K562 (cell line): ENCODE data around the gene TTC39C. TPM values are rescaled to one million over a fixed set of nuclear protein-coding genes. Genes with fewer than 3 reads are reported as not detected.

ENCODE experiments used
- ATAC-seq: fragments of 200-7000 bp; cut with Tn5 transposase; 3 replicates; pipeline ENCODE4 v1.9.1; 2020; ENCODE audit warnings: moderate library complexity
- BruUV-seq: library from RNA; stranded (reverse); fragments of 400-500 nt; replicated peaks from 2 replicates; lab custom pipeline; 2021; lab: Mats Ljungman, UMichigan
- CTCF ChIA-PET: fragments of 300-600 bp; formaldehyde crosslinking; extraction: SDS; loops from one replicate; lab custom pipeline; 2021; ENCODE audit warnings: low intra/inter-chr PET ratio; lab: Yijun Ruan, JAX
- POLR2A ChIA-PET: fragments of 300-600, 350-650 bp; sonication (Branson Sonifier 250); formaldehyde crosslinking; extraction: SDS; loops from one replicate; lab custom pipeline; 2021; ENCODE audit warnings: antibody characterized with exemption, inconsistent platforms; lab: Yijun Ruan, JAX
- DNase-seq, 4 experiments: peaks; one replicate each; pipeline versions ENCODE4 v3.0.0 to v3.0.0-alpha.2; 2011 to 2018; ENCODE audit warnings: low spot score in 3 of 4, mixed read lengths in 3 of 4; ENCODE audit errors: extremely low read depth in 1 of 4
- FAIRE-seq: peaks from 2 replicates; lab custom pipeline; 2011; peaks lifted over from hg19 to GRCh38; lab: Jason Lieb, UNC
- H2AFZ ChIP-seq: 2 replicates; pipeline ENCODE4 v1.6.0; 2011; ENCODE audit warnings: low read depth, low read length, control low read depth, inconsistent platforms
- H3K27ac ChIP-seq: fragments of 200-600 bp; 3 replicates; pipeline ENCODE4 v1.8.0; 2011; ENCODE audit warnings: low read depth, mild to moderate bottlenecking, control low read depth, inconsistent platforms, low read length, moderate library complexity, mixed read lengths; ENCODE audit errors: extremely low read depth
- H3K27me3 ChIP-seq, 2 experiments: fragments of 300-600 bp in 1 of 2; 2 replicates in 1 of 2; 3 replicates in 1 of 2; pipeline versions ENCODE4 v1.6.0 to v1.8.0; 2011; ENCODE audit warnings: inconsistent platforms in 2 of 2, low read length in 2 of 2, mild to moderate bottlenecking in 1 of 2, mixed read lengths in 1 of 2, moderate library complexity in 1 of 2; ENCODE audit not compliant: control insufficient read depth in 2 of 2, insufficient read depth in 2 of 2
- H3K36me3 ChIP-seq: fragments of 300-600 bp; 3 replicates; pipeline ENCODE4 v1.8.0; 2011; ENCODE audit warnings: mild to moderate bottlenecking, low read length, inconsistent platforms; ENCODE audit not compliant: control insufficient read depth, insufficient read depth
- H3K4me1 ChIP-seq, 2 experiments: fragments of 200-600 bp in 1 of 2; replicated peaks in 1 of 2; 2 replicates in 1 of 2; 3 replicates in 1 of 2; pipeline versions ENCODE4 v1.5.1 to v1.8.0; 2011; ENCODE audit warnings: inconsistent platforms in 2 of 2, low read length in 2 of 2, mild to moderate bottlenecking in 1 of 2, mixed read lengths in 1 of 2, moderate library complexity in 1 of 2; ENCODE audit not compliant: control insufficient read depth in 2 of 2, insufficient read depth in 2 of 2
- H3K4me2 ChIP-seq: 2 replicates; pipeline ENCODE4 v1.6.1; 2011; ENCODE audit warnings: low read length, control low read depth, inconsistent platforms, mixed read lengths; ENCODE audit not compliant: insufficient read depth
- H3K4me3 ChIP-seq: fragments of 200-600 bp; sonication (generic), shearing (Covaris generic); 2 replicates; pipeline ENCODE4 v1.5.1; 2016; ENCODE audit warnings: control low read depth, inconsistent platforms
- H3K79me2 ChIP-seq: fragments of 200-600 bp; 3 replicates; pipeline ENCODE4 v1.8.0; 2011; ENCODE audit warnings: low read length, inconsistent platforms; ENCODE audit not compliant: control insufficient read depth, insufficient read depth
- H3K9ac ChIP-seq, 2 experiments: 2 replicates each; pipeline versions ENCODE4 v1.6.0 to v1.6.1; 2011; ENCODE audit warnings: low read depth in 2 of 2, low read length in 2 of 2, control low read depth in 1 of 2, inconsistent platforms in 1 of 2, mild to moderate bottlenecking in 1 of 2, mixed read lengths in 1 of 2; ENCODE audit not compliant: insufficient read depth in 1 of 2
- H3K9me1 ChIP-seq: one replicate; pipeline ENCODE4 v1.6.0; 2011; ENCODE audit warnings: inconsistent platforms, mild to moderate bottlenecking, low read length, moderate library complexity; ENCODE audit not compliant: control insufficient read depth, insufficient read depth
- H3K9me3 ChIP-seq: replicated peaks from 2 replicates; pipeline ENCODE4 v1.5.1; 2011; ENCODE audit warnings: low read depth, low read length, inconsistent platforms; ENCODE audit not compliant: control insufficient read depth, insufficient read depth
- H4K20me1 ChIP-seq: replicated peaks from 2 replicates; pipeline ENCODE4 v1.6.1; 2011; ENCODE audit warnings: low read length, inconsistent platforms, mixed read lengths; ENCODE audit not compliant: control insufficient read depth, insufficient read depth
- BCL6 ChIP-seq: fragments of 250-450 bp; sonication (Bioruptor Pico); IDR thresholded peaks from 2 replicates; pipeline ENCODE4 v1.4.0; 2020
- JUN ChIP-seq, 2 experiments: sonication (generic) in 1 of 2; formaldehyde crosslinking in 1 of 2; IDR thresholded peaks; 2 replicates each; pipeline versions ENCODE4 v1.6.1 to v1.8.0; 2012 to 2022; ENCODE audit warnings: borderline replicate concordance in 2 of 2, mild to moderate bottlenecking in 2 of 2, improper control_type of control experiment in 1 of 2, low read depth in 1 of 2, low read length in 1 of 2, missing genetic modification reagents in 1 of 2
- PURB ChIP-seq: sonication (generic); formaldehyde crosslinking; IDR thresholded peaks from 2 replicates; pipeline ENCODE4 v1.9.0; 2021; ENCODE audit warnings: low read depth, mild to moderate bottlenecking, missing genetic modification reagents
- RFX1 ChIP-seq: fragments of 450-650 bp; IDR thresholded peaks from 2 replicates; pipeline ENCODE4 v1.6.1; 2016; ENCODE audit warnings: mild to moderate bottlenecking, moderate library complexity
- ZKSCAN1 ChIP-seq: fragments of 150-350 bp; IDR thresholded peaks from 2 replicates; pipeline ENCODE4 v1.6.1; 2016; ENCODE audit warnings: low read depth, low read length
- ZNF184 ChIP-seq: sonication (generic); formaldehyde crosslinking; IDR thresholded peaks from 2 replicates; pipeline ENCODE4 v1.5.0; 2020; ENCODE audit warnings: missing genetic modification reagents
- WGBS: fragments of 100-300 bp; shearing (Covaris generic); methylation state at CpG from one replicate; pipeline ENCODE4 v1.1.6; 2016; ENCODE audit warnings: low coverage, mixed read lengths; ENCODE audit not compliant: insufficient coverage; ENCODE audit errors: missing lambda C conversion rate; 5-methylcytosine and 5-hydroxymethylcytosine counted together
- in situ Hi-C: fragments of 300-500 bp; cut with MboI; formaldehyde crosslinking; loops from 4 replicates; pipeline ENCODE4 v1.15.0; 2018; ENCODE audit warnings: inconsistent platforms, mixed read lengths
- intact Hi-C: fragments of 100-400 bp; cut with micrococcal nuclease; formaldehyde crosslinking; loops from 2 replicates; pipeline ENCODE4 v1.14.2; 2022
- polyA plus RNA-seq, 8 experiments: library from polyadenylated mRNA; depleted of rRNA in 4 of 8; stranded (reverse) in 5 of 8; unstranded in 3 of 8; fragments of >200 nt; fragmentation: Nextera tagmentation in 2 of 8; fragmentation: Illumina TruSeq in 1 of 8; extraction: Ambion mirVana in 2 of 8; extraction: Trizol in 1 of 8; gene quantifications; 2 replicates each; pipeline versions ENCODE4 v1.2.1 to v1.2.3, GENCODE V29; 2011 to 2014; ENCODE audit warnings: inconsistent platforms in 1 of 8, missing spikeins in 1 of 8
- total RNA-seq, 7 experiments: library from RNA; depleted of rRNA in 6 of 7; stranded (reverse); fragments of >200 nt in 6 of 7; fragmentation: Illumina TruSeq in 2 of 7; extraction: Trizol in 2 of 7; gene quantifications; 2 replicates each; pipeline versions ENCODE4 v1.2.1 to v1.2.3, GENCODE V29; 2011 to 2021; ENCODE audit warnings: low replicate concordance in 1 of 7
- TF ChIP-seq, protein P1 (sequence below): conservative IDR thresholded peaks from 2 replicates; pipeline ENCODE4 v1.6.1; 2011; ENCODE audit warnings: low read depth, mild to moderate bottlenecking, low read length; ENCODE audit not compliant: control insufficient read depth

TTC39C gene
- total and polyA plus RNA-seq, 9 of the 15 experiments (the other 6 are each of a cell fraction or from before 2014, with no cell fraction given): 0.01 to 0.58 (median 0.18) TPM; not detected in 5

DNA sequence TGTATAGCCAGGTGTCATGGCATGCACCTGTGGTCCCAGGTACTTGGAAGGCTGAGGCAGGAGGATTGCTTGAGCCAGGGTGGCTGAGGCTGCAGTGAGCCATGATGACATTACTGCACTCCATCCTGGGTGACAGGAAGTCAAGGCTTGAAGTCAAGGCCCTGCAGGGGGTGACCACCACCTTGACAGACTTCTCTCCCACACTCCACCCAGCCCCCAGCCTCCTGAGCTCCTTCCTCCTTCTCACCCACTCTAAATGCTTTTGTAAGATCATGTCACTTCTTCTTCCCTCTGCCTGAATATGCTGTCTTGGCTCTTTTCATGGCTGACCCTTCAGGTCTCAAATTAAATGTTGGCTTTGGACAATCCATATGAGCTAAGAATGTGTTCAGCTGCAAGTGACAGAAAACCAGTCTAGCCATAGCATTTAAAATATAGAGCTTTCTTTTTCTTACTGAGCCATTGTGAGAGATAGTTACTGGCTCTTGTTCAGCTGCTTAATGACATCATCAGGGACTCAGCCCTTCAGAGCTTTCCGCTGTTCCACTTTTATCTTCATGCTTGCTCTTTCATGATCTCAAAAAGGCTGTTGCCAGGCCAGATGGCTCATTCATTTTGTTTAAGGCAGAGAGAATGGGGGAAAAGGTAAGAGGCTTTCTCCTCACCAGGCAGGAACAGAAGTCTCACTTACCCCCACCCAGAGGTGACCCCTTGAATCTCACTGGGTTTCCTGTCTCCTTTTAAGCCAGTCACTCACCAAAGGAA is 36.7 kb upstream of the TTC39C start:
- in situ Hi-C loops (no loop called here), intact Hi-C loops (no loop called here)
- H4K20me1 ChIP-seq: 0 out of 2 replicates have a peak, but pooled peaks cover 3% of the 10 kb centered on the region
- H3K9ac ChIP-seq: no peak overlapping the region
- POLR2A ChIA-PET: no interaction called here
- no peaks in the 10 kb centered on the region for H3K36me3 ChIP-seq
- no peaks in the 10 kb centered on the region for H3K9me3 ChIP-seq
- WGBS: 0% methylated on average over 1 of the region's 1 CpG
- H3K79me2 ChIP-seq: no peaks in the 10 kb centered on the region
- CTCF ChIA-PET: no interaction called here
- no peak for TF ChIP-seq PURB (CRISPR knock-in tag)
- no peak for TF ChIP-seq JUN (IDR thresholded peaks at IDR 0.05; ENCODE audit: borderline replicate concordance, low read depth, low read length)
- TF ChIP-seq JUN (CRISPR knock-in tag; IDR thresholded peaks at IDR 0.05; ENCODE audit: borderline replicate concordance): no peak
- TF ChIP-seq RFX1: no peak
- no peak for TF ChIP-seq ZNF184 (CRISPR knock-in tag)
- TF ChIP-seq BCL6: no peak
- TF ChIP-seq, protein P1, sequence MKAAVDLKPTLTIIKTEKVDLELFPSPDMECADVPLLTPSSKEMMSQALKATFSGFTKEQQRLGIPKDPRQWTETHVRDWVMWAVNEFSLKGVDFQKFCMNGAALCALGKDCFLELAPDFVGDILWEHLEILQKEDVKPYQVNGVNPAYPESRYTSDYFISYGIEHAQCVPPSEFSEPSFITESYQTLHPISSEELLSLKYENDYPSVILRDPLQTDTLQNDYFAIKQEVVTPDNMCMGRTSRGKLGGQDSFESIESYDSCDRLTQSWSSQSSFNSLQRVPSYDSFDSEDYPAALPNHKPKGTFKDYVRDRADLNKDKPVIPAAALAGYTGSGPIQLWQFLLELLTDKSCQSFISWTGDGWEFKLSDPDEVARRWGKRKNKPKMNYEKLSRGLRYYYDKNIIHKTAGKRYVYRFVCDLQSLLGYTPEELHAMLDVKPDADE: no peak
- no peak for TF ChIP-seq ZKSCAN1
- H3K27ac ChIP-seq: no peak overlapping the region
- ATAC-seq (no peak), DNase-seq (no peak), FAIRE-seq (no peak)
- H2AFZ ChIP-seq: no peak overlapping the region
- no TSS peak for BruUV-seq
- H3K4me1 ChIP-seq: no peaks in the 10 kb centered on the region
- no peak overlapping the region for H3K4me3 ChIP-seq
- H3K27me3 ChIP-seq: peaks cover 9 to 12% of the 10 kb centered on the region in 2 experiments; a peak in 2 of 5 replicates
- no peak overlapping the region for H3K4me2 ChIP-seq
- H3K9me1 ChIP-seq: no peaks in the 10 kb centered on the region
